ENCODE results near the gene CAMP.
"Not testable (repeated sequence)": the region's sequence is repeated elsewhere in the genome, so short reads cannot be mapped to it uniquely, and the experiment has no call there.

The CAMP gene, protein sequence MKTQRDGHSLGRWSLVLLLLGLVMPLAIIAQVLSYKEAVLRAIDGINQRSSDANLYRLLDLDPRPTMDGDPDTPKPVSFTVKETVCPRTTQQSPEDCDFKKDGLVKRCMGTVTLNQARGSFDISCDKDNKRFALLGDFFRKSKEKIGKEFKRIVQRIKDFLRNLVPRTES

DNA sequence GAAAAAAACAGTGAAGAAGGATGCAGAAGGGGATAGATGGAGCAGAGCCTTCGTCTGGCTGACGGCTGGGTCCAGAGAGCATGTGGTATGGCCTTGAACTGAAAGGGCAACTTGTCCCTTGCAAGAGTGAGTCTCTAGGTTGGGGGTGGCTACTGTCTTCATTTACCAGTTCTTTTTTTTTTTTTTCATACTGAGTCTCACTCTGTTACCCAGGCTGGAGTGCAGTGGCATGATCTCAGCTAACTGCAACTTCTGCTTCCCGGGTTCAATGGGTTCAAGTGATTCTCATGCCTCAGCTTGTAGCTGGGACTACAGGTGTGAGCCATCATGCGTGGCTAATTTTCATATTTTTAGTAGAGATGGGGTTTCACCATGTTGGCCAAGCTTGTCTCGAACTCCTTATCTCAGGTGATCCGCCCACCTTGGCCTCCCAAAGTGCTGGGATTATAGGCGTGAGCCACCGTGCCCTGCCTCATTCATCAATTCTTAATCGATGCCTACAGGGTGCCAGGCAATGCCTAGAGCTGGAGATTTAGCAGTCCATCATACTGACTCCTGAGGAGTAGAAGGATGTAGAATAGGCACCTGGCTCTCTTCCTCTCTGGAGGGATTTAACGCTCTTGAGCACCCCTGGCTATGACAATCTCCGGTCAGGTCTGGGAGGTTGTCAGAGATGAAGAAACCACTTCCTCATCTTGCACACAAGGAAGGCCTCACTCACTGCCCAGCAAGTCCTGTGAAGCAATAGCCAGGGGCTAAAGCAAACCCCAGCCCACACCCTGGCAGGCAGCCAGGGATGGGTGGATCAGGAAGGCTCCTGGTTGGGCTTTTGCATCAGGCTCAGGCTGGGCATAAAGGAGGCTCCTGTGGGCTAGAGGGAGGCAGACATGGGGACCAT is at the start of gene CAMP:
Gene CAMP, plus strand, starts transcription at position 880 of the 898 bp plus-strand sequence. Its CDS starts 17 bp downstream, at position 897.
- no peak for DNase-seq

GRCh38 chr3:48178072-48178471 is 45.2 kb upstream of the CAMP start:
- DNase-seq = no peak

- DNase-seq = no peak
Observed at GRCh38 chr3:48180021-48180420, 43.3 kb upstream of the CAMP start.

GRCh38 chr3:48180531-48181253 is 42.6 kb upstream of the CAMP start:
- no peak for DNase-seq

DNA sequence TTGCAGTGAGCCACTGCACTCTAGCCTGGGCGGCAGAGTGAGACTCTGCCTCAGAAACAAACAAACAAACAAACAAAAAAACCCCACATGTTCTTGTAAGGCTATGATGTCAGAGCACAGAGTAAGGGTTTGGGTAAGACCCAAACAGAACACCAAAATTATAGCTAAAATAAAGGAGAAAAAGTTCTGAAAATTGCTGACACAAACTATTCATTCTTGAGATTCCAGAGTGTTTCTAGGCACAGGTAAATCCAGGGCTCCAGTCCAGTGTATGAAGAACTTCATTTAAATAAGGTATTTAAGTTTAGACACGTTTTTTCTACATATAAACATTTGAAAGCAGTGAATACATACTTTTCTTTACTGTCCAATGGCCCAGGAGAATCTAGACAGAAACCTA is 39.0 kb upstream of the CAMP start:
- DNase-seq = no peak

- DNase-seq = no peak
Observed at GRCh38 chr3:48185129-48185528, 38.2 kb upstream of the CAMP start.

DNA sequence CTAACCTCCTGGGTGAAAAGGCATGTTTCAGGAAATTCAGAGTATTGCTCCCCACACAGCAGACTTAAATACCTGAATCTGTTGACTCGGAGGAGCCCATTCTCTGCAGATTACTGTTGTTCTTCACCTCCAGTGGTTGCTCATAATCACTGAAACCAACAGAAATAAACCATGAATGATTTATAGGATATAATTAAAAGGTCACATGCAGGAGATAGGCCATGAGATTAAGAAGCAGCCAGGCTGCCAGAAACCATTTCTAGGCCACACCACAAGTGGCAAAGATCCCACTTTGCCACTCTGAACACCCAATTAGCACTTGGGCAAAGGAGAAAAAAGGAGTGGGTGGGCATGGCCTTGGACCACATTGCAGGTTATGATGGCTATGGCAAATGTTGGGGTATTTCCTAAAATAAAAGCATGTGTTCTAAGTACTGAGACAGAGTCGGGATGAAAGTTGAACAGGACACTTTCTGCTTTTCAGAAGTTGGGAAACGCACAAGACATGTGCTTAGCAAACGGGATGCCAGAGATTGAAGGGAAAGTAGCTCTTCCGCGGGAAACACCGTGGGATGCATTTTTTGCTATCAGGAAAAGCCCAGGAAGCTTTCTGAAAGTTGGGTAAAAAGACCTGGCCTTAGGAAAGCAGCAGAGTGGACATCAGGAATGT is 36.5 kb upstream of the CAMP start:
- DNase-seq = peak in 1 of 2 experiments; percentile 6

- DNase-seq = no peak
Observed at GRCh38 chr3:48187301-48187578, 36.1 kb upstream of the CAMP start.

DNA sequence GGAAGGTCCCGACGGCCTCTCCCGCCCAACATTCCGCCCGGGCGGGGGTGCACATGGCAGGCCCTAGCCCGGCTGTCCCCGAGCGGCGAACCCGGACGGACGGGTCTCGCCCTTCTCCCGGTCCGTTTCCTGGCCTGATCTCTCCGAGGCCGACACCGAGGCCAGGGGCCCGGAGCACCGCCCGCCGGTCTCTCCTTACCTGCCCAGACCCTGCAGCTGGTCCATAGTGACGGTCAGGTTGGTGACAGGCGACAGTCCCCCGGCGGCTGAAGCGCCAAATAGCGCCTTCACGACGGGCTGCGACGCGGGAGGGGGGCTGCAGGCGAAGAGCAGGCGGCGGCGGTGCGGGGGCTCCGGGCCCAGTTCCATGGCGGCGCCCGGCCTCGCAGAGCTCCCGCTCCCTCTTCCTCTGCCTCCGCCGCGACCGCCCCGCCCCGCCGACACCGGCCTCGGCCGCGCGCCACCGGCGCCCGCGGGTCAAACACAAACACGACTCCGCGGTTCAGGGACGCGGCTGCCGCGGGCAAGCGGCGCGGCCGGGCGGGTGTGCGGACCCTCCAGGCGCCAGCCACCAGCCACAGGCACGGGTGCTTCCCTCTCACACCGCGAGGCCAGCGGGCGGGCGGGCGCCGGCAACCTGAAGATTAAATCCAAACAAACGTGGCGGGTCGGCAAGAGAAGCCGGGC is 35.6 kb upstream of the CAMP start:
- peak in 1 of 2 experiments; percentile 48 for DNase-seq

GRCh38 chr3:48188266-48189201 is 34.8 kb upstream of the CAMP start, which contains the start of gene CDC25A:
TSS of gene CDC25A (minus strand) at chr3:48188417. CDS start at chr3:48187947, 470 bp downstream.
- peak; percentile 93 to 97 for DNase-seq

DNA sequence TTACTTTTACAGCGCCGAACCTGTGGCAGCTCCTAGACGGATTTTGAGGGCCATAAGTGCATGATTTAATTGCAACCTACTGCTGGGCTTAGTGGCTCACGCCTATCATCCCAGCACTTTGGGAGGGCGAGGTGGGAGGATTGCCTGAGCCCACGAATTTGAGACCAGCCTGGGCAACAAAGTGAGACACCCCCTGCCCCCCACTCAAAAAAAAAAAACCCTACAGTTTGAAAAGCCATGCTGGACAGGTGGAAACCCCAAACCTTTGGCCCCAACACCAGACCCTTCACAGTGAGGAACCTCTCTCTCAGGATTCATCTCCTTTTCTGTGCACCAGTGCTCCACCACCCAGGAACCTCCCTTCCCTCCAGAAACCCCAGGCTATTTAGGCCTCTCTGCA is 34.0 kb upstream of the CAMP start:
- DNase-seq = no peak

GRCh38 chr3:48190911-48191310 is 32.4 kb upstream of the CAMP start:
- no peak for DNase-seq

- peak; percentile 36 to 62 for DNase-seq
Observed at GRCh38 chr3:48194446-48195071, 28.7 kb upstream of the CAMP start.

DNA sequence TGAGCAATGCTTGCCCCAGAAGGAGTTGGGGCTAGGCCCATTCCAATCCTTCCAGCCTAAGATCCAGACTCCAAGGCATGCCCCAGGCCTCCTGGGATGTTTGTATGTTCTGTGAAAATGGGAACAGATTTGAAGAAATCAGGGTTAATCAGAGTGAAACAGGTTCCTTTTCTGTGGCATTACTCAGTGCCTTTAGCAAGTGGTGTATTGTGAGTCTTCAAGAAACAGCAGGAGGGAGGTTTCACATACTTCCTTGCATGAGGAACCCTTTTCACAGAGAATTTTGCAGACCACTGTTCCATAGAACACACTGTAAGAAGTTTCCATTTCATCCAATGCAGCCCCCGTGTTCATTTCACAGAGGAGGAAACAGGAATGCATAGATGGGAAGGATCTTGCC is 26.7 kb upstream of the CAMP start:
- no peak for DNase-seq

DNA sequence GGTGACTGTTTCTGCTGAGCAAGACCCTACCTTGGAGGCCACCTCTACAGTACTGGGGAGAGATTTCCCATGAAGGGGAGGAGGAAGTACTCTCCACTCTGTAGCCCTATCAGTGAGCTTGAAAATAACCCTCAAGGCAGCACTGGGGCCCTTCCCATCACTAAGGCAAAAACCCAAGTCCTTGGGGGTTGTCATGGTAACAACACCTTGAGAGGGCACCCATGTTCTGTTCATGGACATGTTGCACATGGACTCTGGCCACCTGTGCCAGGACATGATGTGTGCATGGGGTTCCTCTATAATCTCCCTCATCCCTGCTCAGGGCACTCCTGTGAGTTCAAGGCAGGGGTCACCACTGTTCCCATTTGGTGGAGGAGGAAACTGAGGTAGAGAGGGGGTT is 24.2 kb upstream of the CAMP start:
- DNase-seq = no peak

GRCh38 chr3:48202632-48203031 is 20.7 kb upstream of the CAMP start:
- no peak for DNase-seq

DNA sequence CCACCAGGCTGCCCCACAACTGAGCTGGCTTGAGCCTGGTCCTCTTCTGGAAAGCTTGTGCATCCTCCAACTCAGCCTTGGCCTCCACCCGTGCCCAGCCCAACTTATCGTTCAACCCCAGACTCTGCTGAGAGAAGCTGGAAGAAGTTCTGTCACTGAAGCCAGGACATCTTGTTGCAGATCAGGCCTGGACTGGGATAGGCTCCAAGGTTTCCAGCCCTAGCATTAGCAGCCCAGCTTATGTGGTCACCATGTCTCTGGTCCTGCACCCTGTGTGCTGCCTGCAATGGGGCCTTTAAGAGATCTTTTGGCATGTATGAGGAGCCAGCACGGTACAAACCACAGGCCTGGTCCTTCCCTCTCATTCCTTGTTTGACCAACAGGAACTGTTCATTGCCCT is 15.2 kb upstream of the CAMP start:
- no peak for DNase-seq

- DNase-seq = no peak
Observed at GRCh38 chr3:48209445-48209844, 13.8 kb upstream of the CAMP start.

DNA sequence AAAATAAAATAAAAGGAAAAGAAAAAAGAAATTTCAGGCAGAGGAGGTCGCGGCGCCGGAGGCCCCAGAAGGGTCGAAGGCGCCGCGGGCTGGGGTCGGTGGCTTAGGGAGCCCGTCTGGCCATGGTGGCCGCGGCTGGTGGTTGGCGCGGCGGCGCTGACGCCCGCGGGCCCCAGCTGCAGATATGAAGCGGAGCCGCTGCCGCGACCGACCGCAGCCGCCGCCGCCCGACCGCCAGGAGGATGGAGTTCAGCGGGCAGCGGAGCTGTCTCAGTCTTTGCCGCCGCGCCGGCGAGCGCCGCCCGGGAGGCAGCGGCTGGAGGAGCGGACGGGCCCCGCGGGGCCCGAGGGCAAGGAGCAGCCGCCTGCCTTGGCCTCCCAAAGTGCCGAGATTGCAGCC is 12.8 kb upstream of the CAMP start:
- DNase-seq = not testable (repeated sequence)

DNA sequence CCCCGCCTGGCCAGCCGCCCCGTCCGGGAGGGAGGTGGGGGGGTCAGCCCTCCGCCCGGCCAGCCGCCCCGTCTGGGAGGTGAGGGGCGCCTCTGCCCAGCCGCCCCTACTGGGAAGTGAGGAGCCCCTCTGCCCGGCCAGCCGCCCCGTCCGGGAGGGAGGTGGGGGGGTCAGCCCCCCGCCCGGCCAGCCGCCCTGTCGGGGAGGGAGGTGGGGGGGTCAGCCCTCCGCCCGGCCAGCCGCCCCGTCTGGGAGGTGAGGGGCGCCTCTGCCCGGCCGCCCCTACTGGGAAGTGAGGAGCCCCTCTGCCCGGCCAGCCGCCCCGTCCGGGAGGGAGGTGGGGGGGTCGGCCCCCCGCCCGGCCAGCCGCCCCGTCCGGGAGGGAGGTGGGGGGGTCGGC is 11.5 kb upstream of the CAMP start:
- DNase-seq = not testable (repeated sequence)

DNA sequence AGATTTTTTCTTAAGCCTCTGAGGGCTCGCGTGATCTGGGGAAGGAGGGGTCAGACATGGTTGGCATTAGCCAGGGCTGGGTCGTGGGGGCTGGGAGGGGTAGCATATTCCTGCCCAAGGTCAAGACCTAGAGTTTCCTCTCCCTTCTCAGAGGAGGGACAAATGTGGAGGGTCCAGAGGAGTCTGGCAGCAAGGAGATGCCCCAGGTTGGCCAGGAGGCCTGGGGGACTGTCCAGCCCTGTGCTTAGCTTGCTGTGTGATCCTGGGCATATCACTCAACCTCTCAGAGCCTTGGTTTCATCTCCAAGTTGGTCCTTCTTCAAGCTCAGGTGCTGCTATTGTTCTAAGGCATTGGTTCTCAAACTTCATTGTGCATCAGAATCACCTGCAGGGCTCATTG is 9.1 kb upstream of the CAMP start:
- DNase-seq = no peak
